Cerebellar nuclear complex (tissue), 1 donor: ENCODE results near the gene STMND1.

ENCODE experiments used
- DNase-seq, 2 experiments: peaks; one replicate each; lab custom pipeline; 2025; lab: John Stamatoyannopoulos, UW

The STMND1 gene

DNA sequence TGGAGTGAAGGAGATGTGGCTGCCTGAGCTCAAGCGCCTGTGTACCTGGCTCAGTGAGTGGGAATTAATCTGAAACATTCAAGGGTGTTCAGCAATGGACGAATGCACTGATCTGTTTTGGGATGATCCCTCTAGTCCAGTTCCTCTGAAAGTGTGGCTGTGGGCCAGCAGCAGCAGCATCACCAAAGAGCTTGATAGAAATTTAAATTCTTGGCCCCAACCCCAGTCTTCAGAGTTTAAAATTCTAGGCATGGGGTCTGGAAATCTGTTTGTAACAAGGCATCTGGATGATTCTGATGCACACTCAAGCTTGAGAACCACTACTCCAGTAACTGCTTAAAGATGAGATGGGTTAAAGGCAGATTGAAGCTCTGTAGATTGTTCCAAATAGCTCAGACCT lies 59.2 kb downstream of the STMND1 start:
- DNase-seq = no peak

DNA sequence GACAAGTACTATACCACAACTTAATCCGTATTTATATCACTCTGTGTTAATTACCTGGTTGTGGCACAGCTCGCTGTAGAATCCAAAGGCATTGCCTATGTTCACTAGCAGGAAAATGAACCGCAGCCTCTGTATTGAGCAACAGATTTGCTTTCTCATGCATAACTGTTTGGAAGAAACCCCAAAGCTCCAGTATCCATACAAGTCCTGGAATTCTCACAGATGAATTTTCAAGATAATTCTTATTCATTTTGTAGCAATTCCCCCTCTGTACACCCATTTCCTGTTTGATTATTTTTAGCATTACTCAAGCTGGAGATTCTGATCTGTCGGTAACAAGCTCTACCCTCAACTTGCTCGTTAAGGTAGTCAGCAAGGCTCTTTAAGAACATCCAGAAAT lies 63.5 kb downstream of the STMND1 start:
- no peak for DNase-seq

DNA sequence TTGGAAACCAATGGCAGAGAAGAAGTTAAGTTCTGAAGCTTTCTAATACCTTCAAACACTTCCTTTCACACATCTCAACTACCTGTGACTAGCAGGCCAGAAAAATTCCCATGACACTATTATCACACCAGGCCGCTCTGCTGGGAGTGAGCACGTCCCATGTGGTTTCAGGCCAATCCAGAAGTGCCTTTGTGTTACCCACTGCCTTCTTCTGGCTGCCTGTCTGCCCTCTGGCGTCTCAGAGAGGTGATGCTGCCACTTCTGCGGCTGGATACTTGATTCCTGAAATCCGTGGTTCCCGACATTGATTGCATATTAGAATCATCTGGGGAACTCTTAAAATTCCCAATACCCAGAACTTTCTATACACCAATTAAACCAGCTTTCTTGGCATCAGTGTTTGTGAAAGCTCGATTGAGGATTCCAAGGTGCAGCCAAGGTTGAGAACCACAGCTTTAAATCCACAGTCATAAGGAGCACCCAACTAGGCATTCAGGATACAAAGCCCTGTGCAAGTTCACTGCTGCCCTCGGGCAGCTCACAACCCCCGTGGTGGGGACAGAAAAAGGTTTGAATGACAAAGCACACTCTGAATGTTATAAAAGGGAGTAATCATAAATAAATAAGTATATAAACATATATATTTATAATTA lies 65.6 kb downstream of the STMND1 start:
- DNase-seq = no peak

DNA sequence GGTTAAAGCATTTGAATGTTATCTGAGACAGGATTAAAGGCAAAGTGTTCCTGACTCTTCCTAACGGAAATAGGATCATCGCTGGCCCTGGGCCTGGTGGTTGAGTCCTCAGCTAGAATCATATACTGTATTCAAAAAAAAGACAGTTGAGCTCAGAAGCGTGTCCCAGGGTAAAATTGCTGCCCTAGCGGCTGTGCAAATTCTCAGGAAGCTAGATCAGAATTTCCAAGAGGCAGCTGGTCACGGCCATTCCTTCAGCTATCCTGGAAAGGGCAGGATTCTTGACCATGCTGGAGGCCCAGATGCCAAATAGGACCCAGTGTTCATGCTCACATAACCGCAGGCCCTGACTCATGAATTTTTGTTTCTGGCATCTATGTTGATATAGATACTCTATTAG lies 67.4 kb downstream of the STMND1 start:
- no peak for DNase-seq

DNA sequence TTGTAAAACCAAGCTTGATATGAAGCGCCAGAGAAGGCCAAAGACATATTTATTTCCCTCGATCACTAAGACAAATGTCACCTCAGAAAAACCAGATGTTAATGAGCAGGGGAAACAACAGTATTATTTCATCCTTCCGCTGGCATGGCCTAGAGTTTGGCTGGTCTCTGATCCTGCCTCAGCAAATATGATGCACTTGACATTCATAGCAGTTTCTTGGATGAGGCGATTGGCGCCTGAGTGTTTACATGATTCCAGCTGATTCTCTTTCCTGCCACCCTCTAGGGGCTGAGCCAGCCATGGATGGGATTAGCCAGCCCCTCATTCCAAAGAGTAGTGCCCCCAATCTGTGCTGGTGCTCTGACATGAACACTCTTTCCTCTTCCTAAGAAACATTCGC lies 67.9 kb downstream of the STMND1 start:
- DNase-seq = no peak

DNA sequence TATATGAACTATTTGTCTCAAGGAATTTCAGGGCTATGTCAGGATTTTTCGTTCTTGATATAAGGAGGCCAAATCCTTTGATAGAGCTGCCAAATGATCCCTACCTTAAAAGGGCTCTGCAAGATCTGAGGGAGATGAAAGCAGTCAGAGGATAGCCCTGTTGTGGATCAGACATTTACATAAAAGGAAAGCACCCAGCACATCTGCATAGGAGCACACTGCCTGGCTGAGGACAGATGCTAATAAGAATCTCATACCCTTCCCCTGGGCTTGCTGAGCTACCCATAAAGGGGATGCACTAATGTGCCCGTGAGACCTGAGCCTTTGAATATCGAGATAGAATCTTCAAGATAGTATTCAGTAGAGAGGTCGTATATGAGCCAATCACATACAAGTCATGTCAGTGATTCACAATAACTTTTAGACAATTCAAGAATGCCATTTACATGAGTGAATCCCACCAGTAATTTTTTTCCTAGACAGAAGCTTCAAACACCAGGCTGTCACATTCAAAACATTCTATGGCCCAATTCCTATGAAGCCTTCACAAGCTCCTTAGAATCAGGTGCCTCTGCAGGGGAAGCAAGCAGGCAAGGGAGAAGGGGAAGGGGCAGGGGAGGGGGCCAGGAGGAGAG lies 71.1 kb downstream of the STMND1 start:
- DNase-seq = no peak

DNA sequence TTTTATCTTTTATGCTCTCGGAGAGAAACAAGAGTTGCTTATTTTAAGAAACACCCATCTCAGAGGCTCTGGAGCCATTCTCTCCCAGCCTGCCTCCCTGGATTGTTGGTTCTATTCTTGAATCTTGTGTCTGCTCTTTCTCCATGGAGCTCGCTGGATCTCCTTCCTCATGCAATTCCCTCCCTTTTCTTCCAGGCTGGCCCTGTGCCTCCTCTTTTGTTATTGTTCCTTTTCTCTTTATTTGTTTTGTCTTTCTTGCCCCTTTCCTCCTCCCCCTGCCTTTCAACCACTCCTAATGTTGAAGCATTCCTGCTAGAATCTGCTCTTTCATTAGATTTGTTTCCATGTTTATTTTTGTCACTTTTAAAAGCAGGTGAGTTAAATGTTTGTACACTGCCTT lies 76.5 kb downstream of the STMND1 start:
- no peak for DNase-seq

DNA sequence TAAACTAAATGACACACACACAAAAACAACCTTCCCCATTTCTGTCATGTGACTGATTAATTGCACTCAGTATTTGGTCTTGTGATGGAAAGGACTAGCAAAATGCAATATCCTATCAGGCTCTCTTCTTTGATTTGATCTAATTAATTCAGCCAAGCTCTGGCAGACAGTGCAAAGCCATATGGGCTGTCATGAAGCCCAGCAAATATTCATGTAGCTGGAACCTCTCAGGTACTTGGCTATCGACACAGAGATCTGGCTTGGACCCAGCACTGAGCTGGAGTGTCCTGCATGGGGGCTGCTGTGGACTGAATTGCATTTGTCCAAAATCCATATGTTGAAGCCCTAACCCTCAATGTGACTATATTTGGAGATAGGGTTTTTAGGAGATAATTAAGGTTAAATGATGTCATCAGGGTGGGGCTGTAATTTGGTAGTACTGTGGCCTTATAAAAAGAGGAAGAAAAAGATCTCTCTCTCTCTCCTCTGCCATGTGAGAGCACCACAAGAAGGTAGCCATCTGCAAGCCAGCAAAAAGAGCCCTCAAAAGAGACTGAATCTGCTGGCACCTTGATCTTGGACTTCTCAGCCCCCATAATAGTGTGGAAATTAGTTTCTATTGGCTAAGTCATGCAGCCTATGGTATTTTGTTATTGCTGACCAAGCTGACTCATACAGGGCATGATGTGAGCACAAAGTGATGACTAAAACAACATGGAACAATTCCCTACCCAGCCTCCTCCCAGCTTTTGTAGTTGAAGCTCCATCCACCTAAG lies 77.1 kb downstream of the STMND1 start:
- peak; percentile 38 to 58 for DNase-seq

DNA sequence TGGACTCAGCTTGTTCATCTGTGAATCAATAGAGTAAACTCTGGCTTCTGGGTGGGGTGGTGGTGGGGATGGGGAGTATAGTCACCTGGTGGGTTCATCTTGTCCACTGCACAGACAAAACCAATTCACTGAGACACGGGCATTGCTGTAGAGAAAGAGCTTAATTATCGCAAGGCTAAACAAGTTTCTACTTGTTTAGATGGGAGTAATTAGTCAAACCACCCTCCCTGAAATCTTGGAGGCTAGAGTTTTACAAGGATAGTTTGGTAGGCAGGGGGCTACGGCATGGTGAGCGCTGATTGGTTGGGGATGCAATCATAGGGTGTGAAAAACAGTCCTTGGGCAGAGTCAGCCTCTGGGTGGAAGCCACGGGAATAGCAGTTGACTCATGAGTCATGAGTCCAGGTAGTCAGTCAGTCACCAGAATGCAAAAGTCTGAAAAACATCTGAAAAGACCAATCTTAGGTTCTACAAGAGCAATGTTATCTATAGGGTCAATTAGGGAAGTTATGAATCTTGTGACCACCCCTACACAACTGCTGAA lies 77.8 kb downstream of the STMND1 start:
- no peak for DNase-seq
